ENCODE data around the gene SLC25A41. TPM values are rescaled to one million over a fixed set of nuclear protein-coding genes. Genes with fewer than 3 reads are reported as not detected.

The SLC25A41 gene
- total and polyA plus RNA-seq, 4 experiments from 2014 or later = not detected

DNA sequence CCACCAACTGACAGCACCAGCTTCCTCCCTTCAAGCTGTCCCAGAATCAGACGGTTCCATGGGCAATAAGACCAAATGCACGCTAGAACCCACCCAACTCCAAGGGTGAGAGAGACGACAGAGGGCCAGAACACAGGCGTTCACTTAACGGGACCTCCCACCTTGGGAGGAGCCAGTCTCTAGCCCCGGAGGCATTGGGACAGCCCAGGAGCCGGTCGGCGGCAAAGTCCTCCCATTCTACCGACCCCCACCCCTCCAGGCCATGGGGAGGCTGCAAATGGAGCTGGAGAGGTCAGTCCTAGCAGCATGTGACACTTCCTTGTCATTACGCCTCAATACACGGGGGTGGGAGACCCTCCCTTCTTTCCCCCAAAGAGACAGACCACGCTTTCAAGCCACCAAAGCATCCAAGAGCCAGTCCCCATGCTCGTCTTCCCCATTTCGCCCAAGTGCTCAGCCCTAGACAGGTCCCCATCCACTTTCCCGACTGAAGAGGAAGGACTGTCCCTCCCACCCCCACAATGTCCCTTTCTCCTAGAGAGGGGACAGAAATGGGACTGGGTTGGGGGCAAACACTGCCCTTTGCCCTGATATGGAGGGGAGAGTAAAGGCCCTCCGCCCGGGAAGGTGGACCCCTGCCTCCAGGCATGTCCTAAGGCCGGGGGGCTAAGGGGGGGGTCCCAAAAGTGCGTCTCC is 9.9 kb downstream of the SLC25A41 start:
- Mint-ChIP-seq H3K27ac (peak overlapping the region; percentile 86 to 94 (median 92)), H3K4me1 (peaks cover 16 to 37% (median 29%) of the 10 kb centered on the region in 4 donors), H3K36me3 (peaks cover 13 to 46% of the 10 kb centered on the region in 2 donors), H3K4me3 (peak overlapping the region; percentile 87 to 92 (median 89)), H3K27me3 (no peaks in the 10 kb centered on the region), H3K9me3 (peaks cover 0 to 2% (median 0%) of the 10 kb centered on the region in 8 donors)
- ChIA-PET CTCF (ENCODE audit: partially characterized antibody) (no interaction called here), POLR2A (ENCODE audit: partially characterized antibody) (interaction anchor here (1.0 to 3.8 kb wide), 4 partner anchors 11 to 1632 kb away, joined by 3 to 30 read pairs (median 16); partner anchors contain the start of genes CLPP, FEM1A and GTF2F1)
- intact Hi-C loops (cut with micrococcal nuclease) = loop anchor here (10.0 kb wide), 1 partner anchor 81 kb away; the partner anchor contains the start of gene TUBB4A
- Histone ChIP-seq H3K4me3 (ENCODE audit: low read length in 2 of 2) (peak overlapping the region; percentile 69 to 71), H3K36me3 (ENCODE audit: insufficient read depth, low read length) (peaks cover 39% of the 10 kb centered on the region), H3K4me1 (ENCODE audit: insufficient read depth, low read length) (peaks cover 38% of the 10 kb centered on the region), H3K27me3 (ENCODE audit: insufficient read depth, low read length) (no peaks in the 10 kb centered on the region), H3K9me3 (ENCODE audit: control insufficient read depth in 1 of 2, low read length in 2 of 2) (no peaks in the 10 kb centered on the region), H3K27ac (ENCODE audit: low read depth, low read length) (peak overlapping the region; percentile 66)
- DNase-seq = peak in 1 of 5 donors; percentile 48

DNA sequence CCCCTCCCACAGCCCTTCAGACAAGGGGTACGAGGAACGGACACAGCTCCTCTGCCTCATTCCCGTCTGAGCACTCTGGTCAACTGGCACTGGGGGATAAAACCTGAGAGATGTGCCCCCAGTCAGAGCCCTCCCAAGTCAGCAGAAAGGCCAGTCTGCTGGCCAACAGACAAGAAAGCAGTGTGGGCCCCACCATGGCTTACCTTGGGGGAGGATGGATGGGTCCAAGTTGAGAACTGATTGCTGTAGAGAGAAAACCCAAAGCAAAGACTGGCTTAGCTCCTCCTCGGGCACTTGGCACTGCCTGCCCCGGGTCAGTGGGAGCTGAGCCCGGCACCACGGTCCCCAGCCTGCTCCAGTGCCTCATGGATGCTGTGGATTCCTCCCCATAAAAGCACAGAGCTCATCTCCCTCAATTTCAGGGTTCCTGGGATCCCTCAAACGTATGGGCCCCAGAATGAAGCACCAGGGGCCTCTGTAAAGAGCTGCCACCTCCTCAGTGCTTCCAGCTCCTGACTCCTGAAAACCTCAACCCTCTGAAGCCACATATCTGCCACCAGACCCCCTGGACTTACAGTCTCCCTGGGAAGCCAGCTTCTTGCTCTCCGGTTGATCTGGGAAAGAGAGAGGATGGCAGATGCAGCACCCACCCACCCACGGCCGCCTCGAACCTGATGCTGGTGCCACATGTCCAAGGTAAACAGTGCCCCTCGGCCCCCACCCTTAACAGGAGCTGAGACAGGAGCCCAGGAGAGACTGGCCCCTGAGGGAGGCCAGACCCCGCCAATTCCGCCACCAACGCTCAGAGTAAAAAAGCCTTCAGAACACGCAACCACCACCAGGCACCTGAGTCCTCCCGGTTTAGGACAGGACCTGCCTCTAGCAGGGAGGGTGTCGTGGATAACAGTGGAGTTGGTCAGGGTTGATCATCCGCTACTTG is 12.2 kb downstream of the SLC25A41 start:
- Mint-ChIP-seq H3K27me3 (no peaks in the 10 kb centered on the region), H3K9me3 (peaks cover 0 to 3% (median 0%) of the 10 kb centered on the region in 8 donors), H3K27ac (peak overlapping the region in 3 of 7 donors; percentile 13 to 35 (median 17)), H3K4me3 (peak overlapping the region in 1 of 8 donors; percentile 39), H3K4me1 (peaks cover 16 to 37% (median 29%) of the 10 kb centered on the region in 4 donors), H3K36me3 (peaks cover 16 to 59% of the 10 kb centered on the region in 2 donors)
- DNase-seq = no peak
- no peaks in the 10 kb centered on the region for H3K27me3 ChIP-seq (ENCODE audit: insufficient read depth, low read length)
- POLR2A ChIA-PET (ENCODE audit: partially characterized antibody) = interaction anchor here (1.0 to 1.7 kb wide), 2 partner anchors 11 to 27 kb away, joined by 3 to 4 read pairs; no protein-coding TSS in a partner anchor
- no peaks in the 10 kb centered on the region for H3K9me3 ChIP-seq (ENCODE audit: control insufficient read depth in 1 of 2, low read length in 2 of 2)
- intact Hi-C loops (cut with micrococcal nuclease) = loop anchor here (10.0 kb wide), 1 partner anchor 83 kb away; the partner anchor contains the start of gene TUBB4A
- H3K4me3 ChIP-seq (ENCODE audit: low read length in 2 of 2) = no peak overlapping the region
- H3K4me1 ChIP-seq (ENCODE audit: insufficient read depth, low read length) = peaks cover 37% of the 10 kb centered on the region
- CTCF ChIA-PET (ENCODE audit: partially characterized antibody) = interaction anchor here (1.1 kb wide), 1 partner anchor 9 kb away, joined by 3 read pairs; no protein-coding TSS in a partner anchor
- peaks cover 62% of the 10 kb centered on the region for H3K36me3 ChIP-seq (ENCODE audit: insufficient read depth, low read length)
- H3K27ac ChIP-seq (ENCODE audit: low read depth, low read length) = no peak overlapping the region

DNA sequence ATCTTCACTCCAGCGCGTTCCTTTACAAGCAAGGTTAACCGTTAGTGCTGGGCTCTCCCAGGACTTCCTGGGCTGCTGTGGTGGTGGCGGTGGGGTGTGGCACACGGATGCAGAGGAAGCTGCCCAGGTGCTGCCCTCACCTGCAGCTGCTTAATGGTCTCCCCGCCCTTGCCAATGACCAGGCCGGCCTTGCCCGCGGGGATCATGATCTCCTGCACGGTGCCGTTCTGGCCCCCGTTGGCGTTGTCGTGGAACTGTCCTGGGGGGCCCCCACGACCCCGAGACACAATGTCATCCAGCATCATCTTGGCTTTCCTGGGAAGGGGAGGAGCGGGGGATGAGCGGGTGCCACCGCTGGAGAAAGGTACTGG is 15.0 kb downstream of the SLC25A41 start:
- Histone ChIP-seq H3K27me3 (ENCODE audit: insufficient read depth, low read length) (no peaks in the 10 kb centered on the region), H3K4me1 (ENCODE audit: insufficient read depth, low read length) (peaks cover 22% of the 10 kb centered on the region), H3K4me3 (ENCODE audit: low read length in 2 of 2) (no peak overlapping the region), H3K36me3 (ENCODE audit: insufficient read depth, low read length) (peaks cover 80% of the 10 kb centered on the region), H3K27ac (ENCODE audit: low read depth, low read length) (no peak overlapping the region), H3K9me3 (ENCODE audit: control insufficient read depth in 1 of 2, low read length in 2 of 2) (no peaks in the 10 kb centered on the region)
- POLR2A ChIA-PET (ENCODE audit: partially characterized antibody) = no interaction called here
- Mint-ChIP-seq H3K36me3 (peaks cover 27 to 73% of the 10 kb centered on the region in 2 donors), H3K27ac (no peak overlapping the region), H3K4me3 (no peak overlapping the region), H3K9me3 (peaks cover 0 to 1% (median 0%) of the 10 kb centered on the region in 8 donors), H3K27me3 (no peaks in the 10 kb centered on the region), H3K4me1 (peaks cover 10 to 22% (median 17%) of the 10 kb centered on the region in 4 donors)
- DNase-seq = no peak
- CTCF ChIA-PET (ENCODE audit: partially characterized antibody) = no interaction called here
- intact Hi-C loops (cut with micrococcal nuclease) = no loop called here

DNA sequence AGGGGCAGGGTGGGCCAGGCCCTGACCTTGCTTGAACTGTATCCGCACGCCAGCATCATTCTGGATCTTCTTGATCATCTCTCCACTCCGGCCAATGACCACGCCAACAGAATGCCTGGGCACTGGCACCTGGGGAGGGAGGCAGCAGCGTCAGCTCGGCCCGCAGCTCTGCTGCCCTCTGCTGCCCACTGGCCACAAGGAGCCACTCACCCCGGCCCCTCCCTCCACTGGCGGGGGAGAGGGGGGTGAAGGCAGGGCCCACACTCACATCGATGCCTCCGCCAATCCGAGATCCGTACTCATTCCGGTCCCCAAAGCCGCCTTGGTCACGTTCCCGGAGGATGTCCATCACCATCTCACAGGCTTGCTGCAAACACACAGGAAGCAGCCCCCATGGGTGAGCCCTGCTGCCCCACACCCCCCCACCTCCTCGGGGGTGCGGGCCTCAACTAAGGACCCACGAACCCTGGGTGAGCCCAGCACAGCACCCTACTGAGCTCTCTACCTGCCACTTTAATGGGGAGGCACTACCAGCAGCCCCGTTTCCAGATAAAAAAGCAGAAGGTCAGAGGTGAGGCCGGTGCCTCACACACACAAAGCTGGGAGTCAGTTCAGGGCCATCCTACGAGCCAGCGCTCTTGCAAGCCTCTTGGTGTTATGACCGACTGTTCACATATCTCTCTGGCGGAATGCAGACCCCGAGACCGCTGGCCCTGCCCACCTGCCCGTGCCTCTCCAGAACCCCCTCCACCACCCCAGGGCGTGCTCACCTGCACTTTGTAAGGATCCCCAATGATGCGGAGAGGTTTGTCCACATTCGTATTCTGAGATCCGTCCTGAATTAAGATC is 15.6 kb downstream of the SLC25A41 start:
- Mint-ChIP-seq H3K4me3 (no peak overlapping the region), H3K27ac (no peak overlapping the region), H3K27me3 (no peaks in the 10 kb centered on the region), H3K36me3 (peaks cover 33 to 69% of the 10 kb centered on the region in 2 donors), H3K4me1 (peaks cover 5 to 16% (median 11%) of the 10 kb centered on the region in 4 donors), H3K9me3 (peaks cover 0 to 1% (median 0%) of the 10 kb centered on the region in 8 donors)
- intact Hi-C loops (cut with micrococcal nuclease) = no loop called here
- Histone ChIP-seq H3K4me1 (ENCODE audit: insufficient read depth, low read length) (peaks cover 16% of the 10 kb centered on the region), H3K27me3 (ENCODE audit: insufficient read depth, low read length) (no peaks in the 10 kb centered on the region), H3K9me3 (ENCODE audit: control insufficient read depth in 1 of 2, low read length in 2 of 2) (no peaks in the 10 kb centered on the region), H3K4me3 (ENCODE audit: low read length in 2 of 2) (no peak overlapping the region), H3K36me3 (ENCODE audit: insufficient read depth, low read length) (peaks cover 83% of the 10 kb centered on the region), H3K27ac (ENCODE audit: low read depth, low read length) (no peak overlapping the region)
- DNase-seq = no peak
- CTCF ChIA-PET (ENCODE audit: partially characterized antibody) = no interaction called here
- POLR2A ChIA-PET (ENCODE audit: partially characterized antibody) = no interaction called here

DNA sequence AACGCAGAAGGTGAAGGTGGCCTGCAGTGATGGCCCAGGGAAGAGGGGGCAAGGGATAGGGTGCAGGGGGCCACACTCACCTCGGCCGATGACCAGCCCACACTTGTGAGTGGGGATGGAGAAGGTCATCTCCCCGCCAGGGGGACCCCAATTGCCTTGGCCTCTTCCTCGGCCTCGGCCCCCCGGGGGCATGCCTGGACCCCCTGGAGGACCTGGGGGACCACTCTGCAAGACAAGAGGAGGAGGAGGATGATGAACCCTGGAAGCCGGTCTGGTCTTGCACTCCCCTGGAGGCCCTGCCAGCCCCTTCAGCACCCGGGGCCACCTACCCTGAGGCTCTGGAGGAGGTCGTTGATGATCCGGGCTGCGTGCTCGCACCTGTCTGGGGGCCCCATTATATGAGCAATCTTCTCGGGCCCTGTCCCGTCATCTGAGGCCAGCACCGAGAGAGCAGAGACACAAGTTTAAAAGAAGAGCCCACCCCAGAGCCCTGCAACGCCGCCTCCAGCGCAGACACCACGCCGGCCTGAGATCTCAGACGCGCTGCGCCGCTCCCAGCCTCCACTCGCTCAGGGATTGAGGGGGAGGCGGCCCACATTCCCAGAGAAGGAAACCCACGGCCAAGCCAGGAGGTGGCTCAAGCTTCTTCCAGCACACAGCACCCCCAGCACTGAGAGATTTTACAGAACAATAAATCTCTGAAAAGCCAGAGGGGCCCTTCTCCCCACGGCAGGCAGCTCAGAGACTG is 16.7 kb downstream of the SLC25A41 start:
- ChIA-PET CTCF (ENCODE audit: partially characterized antibody) (no interaction called here), POLR2A (ENCODE audit: partially characterized antibody) (no interaction called here)
- Histone ChIP-seq H3K4me3 (ENCODE audit: low read length in 2 of 2) (no peak overlapping the region), H3K36me3 (ENCODE audit: insufficient read depth, low read length) (peaks cover 75% of the 10 kb centered on the region), H3K27ac (ENCODE audit: low read depth, low read length) (no peak overlapping the region), H3K4me1 (ENCODE audit: insufficient read depth, low read length) (peaks cover 5% of the 10 kb centered on the region), H3K27me3 (ENCODE audit: insufficient read depth, low read length) (no peaks in the 10 kb centered on the region), H3K9me3 (ENCODE audit: control insufficient read depth in 1 of 2, low read length in 2 of 2) (no peaks in the 10 kb centered on the region)
- intact Hi-C loops (cut with micrococcal nuclease) = no loop called here
- Mint-ChIP-seq H3K27ac (no peak overlapping the region), H3K4me3 (no peak overlapping the region), H3K27me3 (no peaks in the 10 kb centered on the region), H3K9me3 (peaks cover 0 to 1% (median 0%) of the 10 kb centered on the region in 8 donors), H3K36me3 (peaks cover 33 to 65% of the 10 kb centered on the region in 2 donors), H3K4me1 (peaks cover 0 to 5% (median under 1%) of the 10 kb centered on the region in 4 donors)
- DNase-seq = no peak

DNA sequence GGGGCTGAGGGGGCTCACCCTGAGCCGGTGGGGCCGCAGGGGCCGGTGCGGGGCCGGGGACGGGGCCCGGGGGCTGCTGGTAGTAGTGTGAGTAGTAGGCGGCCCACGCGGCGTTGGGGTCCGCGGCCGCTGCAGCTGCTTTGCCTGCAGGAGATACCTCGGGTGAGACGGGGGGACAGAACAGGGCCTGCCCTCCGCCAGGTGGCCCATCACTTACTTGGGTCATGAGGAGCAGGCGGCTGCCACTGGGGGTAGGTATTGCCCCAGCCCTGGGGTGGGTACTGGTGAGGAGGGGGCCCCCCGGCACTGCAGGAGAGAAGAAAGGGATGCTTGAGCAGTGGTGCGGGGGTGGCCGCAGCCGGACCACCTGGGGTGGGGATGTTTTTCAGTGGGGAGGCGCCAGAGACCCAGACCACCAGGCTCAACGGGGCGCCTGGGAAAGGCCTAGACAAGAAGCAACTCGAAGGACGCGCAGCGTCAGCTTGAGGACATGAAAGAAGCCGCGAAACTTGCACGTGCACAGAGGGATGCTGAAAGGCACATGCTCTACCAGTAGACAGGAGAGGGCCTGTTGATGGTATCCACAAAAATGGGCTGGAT is 17.9 kb downstream of the SLC25A41 start:
- peaks cover 29 to 58% of the 10 kb centered on the region in 2 donors for H3K36me3 Mint-ChIP-seq

More for the DNA sequence above, 17.9 kb downstream of the SLC25A41 start:
- H3K27me3 Mint-ChIP-seq = no peaks in the 10 kb centered on the region
- no peaks in the 10 kb centered on the region for H3K4me1 ChIP-seq (ENCODE audit: insufficient read depth, low read length)
- H3K9me3 ChIP-seq (ENCODE audit: control insufficient read depth in 1 of 2, low read length in 2 of 2) = no peaks in the 10 kb centered on the region
- no peak overlapping the region for H3K4me3 ChIP-seq (ENCODE audit: low read length in 2 of 2)
- ChIA-PET POLR2A (ENCODE audit: partially characterized antibody) (no interaction called here), CTCF (ENCODE audit: partially characterized antibody) (no interaction called here)
- intact Hi-C loops (cut with micrococcal nuclease) = no loop called here
- H3K36me3 ChIP-seq (ENCODE audit: insufficient read depth, low read length) = peaks cover 64% of the 10 kb centered on the region
- no peak overlapping the region for H3K4me3 Mint-ChIP-seq
- DNase-seq = no peak
- no peaks in the 10 kb centered on the region for H3K27me3 ChIP-seq (ENCODE audit: insufficient read depth, low read length)
- H3K9me3 Mint-ChIP-seq = peaks cover 0 to 1% (median 0%) of the 10 kb centered on the region in 8 donors
- H3K27ac Mint-ChIP-seq = no peak overlapping the region
- no peaks in the 10 kb centered on the region for H3K4me1 Mint-ChIP-seq
- H3K27ac ChIP-seq (ENCODE audit: low read depth, low read length) = no peak overlapping the region

All from CD4-positive, alpha-beta memory T cell (primary cell).